Trophoblast cell (in vitro differentiated cells and primary cell): Measurements from ENCODE around the gene PPP1R15B.

Experiments
- DNase-seq, 2 donors: peaks; one replicate each; pipeline ENCODE4 v3.0.0-alpha.2; 2016
- H2AFZ ChIP-seq: 2 replicates; pipeline ENCODE4 v1.6.1; 2013; ENCODE audit warnings: low read length, moderate library complexity, mild to moderate bottlenecking; ENCODE audit not compliant: insufficient read depth, poor library complexity
- H2AK5ac ChIP-seq: 2 replicates; pipeline ENCODE4 v1.6.1; 2013; ENCODE audit warnings: mild to moderate bottlenecking, low read length
- H2BK120ac ChIP-seq: 2 replicates; pipeline ENCODE4 v1.6.1; 2013; ENCODE audit warnings: low read length, mild to moderate bottlenecking, moderate library complexity; ENCODE audit not compliant: insufficient read depth, poor library complexity
- H2BK12ac ChIP-seq: 2 replicates; pipeline ENCODE4 v1.6.1; 2013; ENCODE audit warnings: mild to moderate bottlenecking, low read length, moderate library complexity
- H2BK5ac ChIP-seq: 2 replicates; pipeline ENCODE4 v1.6.1; 2013; ENCODE audit warnings: low read length, low read depth, moderate library complexity, mild to moderate bottlenecking; ENCODE audit not compliant: poor library complexity
- H3K14ac ChIP-seq: 2 replicates; pipeline ENCODE4 v1.6.1; 2013; ENCODE audit warnings: mild to moderate bottlenecking, low read length
- H3K18ac ChIP-seq: 2 replicates; pipeline ENCODE4 v1.6.1; 2013; ENCODE audit warnings: mild to moderate bottlenecking, low read length
- H3K23ac ChIP-seq: 2 replicates; pipeline ENCODE4 v1.6.1; 2013; ENCODE audit warnings: low read length
- H3K27ac ChIP-seq: 2 replicates; pipeline ENCODE4 v1.5.1; 2013; ENCODE audit warnings: low read depth, mild to moderate bottlenecking, inconsistent platforms, low read length, moderate library complexity
- H3K27me3 ChIP-seq: 2 replicates; pipeline ENCODE4 v1.6.1; 2013; ENCODE audit warnings: inconsistent platforms, mild to moderate bottlenecking, low read length, moderate library complexity; ENCODE audit not compliant: insufficient read depth
- H3K36me3 ChIP-seq, 2 experiments: 1 replicate in 1 of 2; 2 replicates in 1 of 2; pipeline ENCODE4 v1.6.1; 2013; ENCODE audit warnings: low read length in 2 of 2, mild to moderate bottlenecking in 2 of 2, moderate library complexity in 1 of 2; ENCODE audit not compliant: insufficient read depth in 2 of 2, control insufficient read depth in 1 of 2
- H3K4ac ChIP-seq: 2 replicates; pipeline ENCODE4 v1.6.1; 2013; ENCODE audit warnings: low read depth, mild to moderate bottlenecking, low read length, moderate library complexity
- H3K4me1 ChIP-seq, 2 experiments: 1 replicate in 1 of 2; 2 replicates in 1 of 2; pipeline ENCODE4 v1.6.1; 2013; ENCODE audit warnings: low read length in 2 of 2, mild to moderate bottlenecking in 2 of 2, moderate library complexity in 1 of 2; ENCODE audit not compliant: insufficient read depth in 2 of 2, control insufficient read depth in 1 of 2
- H3K4me2 ChIP-seq: 2 replicates; pipeline ENCODE4 v1.6.1; 2013; ENCODE audit warnings: inconsistent platforms, mild to moderate bottlenecking, low read length, moderate library complexity
- H3K4me3 ChIP-seq: 2 replicates; pipeline ENCODE4 v1.5.1; 2013; ENCODE audit warnings: mild to moderate bottlenecking, low read depth, low read length, inconsistent platforms
- H3K79me1 ChIP-seq: one replicate; pipeline ENCODE4 v1.6.1; 2013; ENCODE audit warnings: low read length
- H3K79me2 ChIP-seq: 2 replicates; pipeline ENCODE4 v1.6.1; 2013; ENCODE audit warnings: low read length, mild to moderate bottlenecking; ENCODE audit not compliant: control insufficient read depth, insufficient read depth, poor library complexity
- H3K9ac ChIP-seq: 2 replicates; pipeline ENCODE4 v1.6.1; 2013; ENCODE audit warnings: mild to moderate bottlenecking, low read length
- H3K9me3 ChIP-seq: 2 replicates; pipeline ENCODE4 v1.6.1; 2013; ENCODE audit warnings: low read depth, mild to moderate bottlenecking, control low read depth, inconsistent platforms, low read length; ENCODE audit not compliant: insufficient read depth
- H4K12ac ChIP-seq: 2 replicates; pipeline ENCODE4 v1.6.1; 2013; ENCODE audit warnings: low read depth, mild to moderate bottlenecking, low read length, moderate library complexity
- H4K8ac ChIP-seq: 2 replicates; pipeline ENCODE4 v1.6.1; 2013; ENCODE audit warnings: low read depth, mild to moderate bottlenecking, low read length, moderate library complexity
- H4K91ac ChIP-seq: one replicate; pipeline ENCODE4 v1.6.1; 2013; ENCODE audit warnings: low read depth, mild to moderate bottlenecking, low read length, moderate library complexity
- WGBS: extraction: QIAGEN DNeasy Blood & Tissue Kit; methylation state at CpG from one replicate; pipeline ENCODE4 v1.1.7; 2013; ENCODE audit warnings: missing lambda C conversion rate; ENCODE audit not compliant: insufficient read length, insufficient coverage; ENCODE audit errors: extremely low coverage; 5-methylcytosine and 5-hydroxymethylcytosine counted together

PPP1R15B gene

DNA sequence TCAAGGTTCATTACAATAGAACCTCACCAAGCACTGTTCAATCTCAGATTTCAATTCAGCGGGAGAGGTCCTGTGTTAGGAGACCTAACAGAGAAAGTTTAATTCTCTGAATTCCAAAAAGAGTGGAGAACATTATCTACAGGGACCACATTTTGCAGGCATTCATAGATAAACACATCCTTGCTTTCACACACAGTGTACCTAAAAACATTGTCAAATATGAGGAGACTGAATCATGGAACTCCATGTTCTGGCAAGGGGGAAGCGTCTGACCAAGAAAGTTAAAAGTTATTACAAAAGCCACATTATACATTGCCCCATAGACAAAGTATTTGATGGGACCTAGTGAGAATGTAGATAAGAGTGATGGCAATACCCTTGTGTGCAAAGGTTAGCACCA is 21.1 kb upstream of the PPP1R15B start:
- peak in 1 of 2 donors; percentile 43 for DNase-seq
- Histone ChIP-seq H3K9me3 (no peaks in the 10 kb centered on the region), H3K14ac (no peak overlapping the region), H2BK120ac (no peak overlapping the region), H3K23ac (no peak overlapping the region), H3K4ac (no peak overlapping the region), H4K12ac (no peak overlapping the region), H2BK5ac (no peak overlapping the region), H3K79me2 (no peaks in the 10 kb centered on the region), H4K8ac (no peak overlapping the region), H3K79me1 (no peaks in the 10 kb centered on the region), H3K18ac (no peak overlapping the region), H2AK5ac (no peak overlapping the region), H3K4me3 (no peak overlapping the region), H3K4me2 (no peak overlapping the region), H2BK12ac (no peak overlapping the region), H3K27ac (no peak overlapping the region), H3K27me3 (no peaks in the 10 kb centered on the region), H3K4me1 (peaks cover 4 to 9% of the 10 kb centered on the region in 2 experiments), H3K9ac (no peak overlapping the region), H3K36me3 (peaks cover 22 to 28% of the 10 kb centered on the region in 2 experiments), H4K91ac (no peak overlapping the region), H2AFZ (no peak overlapping the region)
- WGBS: no CpG with 5 or more reads among the region's 2 CpGs

- H3K36me3 ChIP-seq: peaks cover 23 to 30% of the 10 kb centered on the region in 2 experiments
- H3K79me2 ChIP-seq: no peaks in the 10 kb centered on the region
- H3K9ac ChIP-seq: no peak overlapping the region
- no peak overlapping the region for H2AK5ac ChIP-seq
- peaks cover 4 to 8% of the 10 kb centered on the region in 2 experiments for H3K4me1 ChIP-seq
- H3K4me2 ChIP-seq: no peak overlapping the region
- no peak overlapping the region for H3K27ac ChIP-seq
- no peak overlapping the region for H3K18ac ChIP-seq
- H4K12ac ChIP-seq: no peak overlapping the region
- no peak overlapping the region for H3K4me3 ChIP-seq
- no peak overlapping the region for H2AFZ ChIP-seq
- no peak overlapping the region for H4K91ac ChIP-seq
- H3K9me3 ChIP-seq: no peaks in the 10 kb centered on the region
- no peak overlapping the region for H2BK12ac ChIP-seq
- H3K23ac ChIP-seq: no peak overlapping the region
- H3K14ac ChIP-seq: no peak overlapping the region
- no peak overlapping the region for H2BK120ac ChIP-seq
- no peak overlapping the region for H4K8ac ChIP-seq
- H3K4ac ChIP-seq: no peak overlapping the region
- H2BK5ac ChIP-seq: no peak overlapping the region
- WGBS: no CpG with 5 or more reads among the region's 13 CpGs
- DNase-seq: peak; percentile 74 to 89
- H3K27me3 ChIP-seq: no peaks in the 10 kb centered on the region
- H3K79me1 ChIP-seq: no peaks in the 10 kb centered on the region
Observed at GRCh38 chr1:204431310-204432184, 19.9 kb upstream of the PPP1R15B start.

DNA sequence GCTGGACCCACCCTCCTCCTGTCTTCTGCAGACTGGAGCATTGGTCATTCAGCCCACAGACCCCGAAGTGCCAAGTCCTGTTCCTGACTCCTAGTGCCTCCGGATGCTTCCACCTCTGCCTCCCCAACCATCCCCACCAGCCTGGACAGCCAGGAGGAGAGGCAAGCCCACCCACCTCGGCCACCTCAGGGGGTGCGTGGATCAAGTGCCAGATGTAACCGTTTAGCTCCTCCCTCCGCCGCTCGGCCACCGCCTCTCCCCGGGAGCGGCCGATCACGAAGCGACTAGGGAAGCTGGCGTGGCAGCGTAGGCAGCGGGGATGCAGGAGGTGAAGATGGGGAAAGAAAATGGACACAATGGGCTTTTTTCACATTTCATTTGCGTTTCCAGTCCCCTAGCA is 18.1 kb upstream of the PPP1R15B start:
- Histone ChIP-seq H3K27me3 (no peaks in the 10 kb centered on the region), H3K27ac (no peak overlapping the region), H3K79me1 (no peaks in the 10 kb centered on the region), H2AFZ (no peak overlapping the region), H2BK120ac (no peak overlapping the region), H3K79me2 (no peaks in the 10 kb centered on the region), H4K8ac (no peak overlapping the region), H3K9me3 (no peaks in the 10 kb centered on the region), H3K36me3 (peaks cover 28 to 34% of the 10 kb centered on the region in 2 experiments), H3K23ac (no peak overlapping the region), H3K4ac (no peak overlapping the region), H3K14ac (no peak overlapping the region), H3K4me1 (peaks cover 4 to 7% of the 10 kb centered on the region in 2 experiments), H2AK5ac (no peak overlapping the region), H3K4me2 (no peak overlapping the region), H4K12ac (no peak overlapping the region), H3K4me3 (no peak overlapping the region), H2BK12ac (no peak overlapping the region), H2BK5ac (no peak overlapping the region), H3K18ac (no peak overlapping the region), H3K9ac (no peak overlapping the region), H4K91ac (no peak overlapping the region)
- WGBS: no CpG with 5 or more reads among the region's 18 CpGs
- DNase-seq: no peak

GRCh38 chr1:204426971-204427701 is 15.5 kb upstream of the PPP1R15B start:
- WGBS: no CpG with 5 or more reads among the region's 9 CpGs
- Histone ChIP-seq H3K79me2 (no peaks in the 10 kb centered on the region), H3K4ac (no peak overlapping the region), H2AK5ac (no peak overlapping the region), H4K8ac (no peak overlapping the region), H2BK5ac (no peak overlapping the region), H2BK12ac (no peak overlapping the region), H3K4me3 (no peak overlapping the region), H4K12ac (no peak overlapping the region), H3K36me3 (peaks cover 20 to 31% of the 10 kb centered on the region in 2 experiments), H3K27me3 (no peaks in the 10 kb centered on the region), H2BK120ac (no peak overlapping the region), H4K91ac (no peak overlapping the region), H3K4me2 (no peak overlapping the region), H3K4me1 (peaks cover 4 to 7% of the 10 kb centered on the region in 2 experiments), H3K18ac (no peak overlapping the region), H3K79me1 (no peaks in the 10 kb centered on the region), H3K23ac (no peak overlapping the region), H3K14ac (no peak overlapping the region), H2AFZ (no peak overlapping the region), H3K27ac (no peak overlapping the region), H3K9me3 (no peaks in the 10 kb centered on the region), H3K9ac (no peak overlapping the region)
- no peak for DNase-seq
